Activated CD8-positive, alpha-beta T cell treated with anti-CD3 and anti-CD28 coated beads for 36 hours (primary cell): ENCODE measurements around the gene LMO2. TPM values are rescaled to one million over a fixed set of nuclear protein-coding genes. Genes with fewer than 3 reads are reported as not detected.

Experiments
- ATAC-seq: fragments of 200-7000 bp; cut with Tn5 transposase; one replicate; pipeline ENCODE4 v1.10.0; 2021; ENCODE audit warnings: mild to moderate bottlenecking, moderate library complexity
- CTCF ChIA-PET: fragments of 350-600 bp; sonication (Branson Sonifier 250); formaldehyde crosslinking; loops from one replicate; lab custom pipeline; 2021; ENCODE audit warnings: antibody characterized with exemption; lab: Charles Lee
- POLR2A ChIA-PET: fragments of 350-600 bp; sonication (Branson Sonifier 250); formaldehyde crosslinking; loops from one replicate; lab custom pipeline; 2021; ENCODE audit warnings: antibody characterized with exemption; lab: Charles Lee
- DNase-seq: peaks from one replicate; pipeline ENCODE4 v3.0.0-alpha.2; 2020
- H3K27ac Mint-ChIP-seq: one replicate; pipeline ENCODE4 v1.8.0; 2021; ENCODE audit warnings: mild to moderate bottlenecking, mixed read lengths
- H3K27me3 Mint-ChIP-seq: one replicate; pipeline ENCODE4 v1.8.0; 2021; ENCODE audit warnings: mixed read lengths
- H3K36me3 Mint-ChIP-seq: one replicate; pipeline ENCODE4 v1.8.0; 2021; ENCODE audit warnings: low read depth, mixed read lengths
- H3K4me1 Mint-ChIP-seq: one replicate; pipeline ENCODE4 v1.8.0; 2021; ENCODE audit warnings: low read depth, mixed read lengths
- H3K4me3 Mint-ChIP-seq: one replicate; pipeline ENCODE4 v1.8.0; 2021; ENCODE audit warnings: mild to moderate bottlenecking, moderate library complexity, mixed read lengths
- H3K9me3 Mint-ChIP-seq: one replicate; pipeline ENCODE4 v1.8.0; 2021; ENCODE audit warnings: mixed read lengths
- CTCF ChIP-seq: fragments of 200-600 bp; IDR thresholded peaks from one replicate; pipeline ENCODE4 v1.8.0; 2022; ENCODE audit warnings: antibody characterized with exemption, mild to moderate bottlenecking
- intact Hi-C: fragments of 100-400 bp; cut with micrococcal nuclease; formaldehyde crosslinking; loops from one replicate; pipeline ENCODE4 v1.10.0; 2022
- total RNA-seq, 2 experiments: library from RNA; stranded (reverse); gene quantifications; one replicate each; pipeline ENCODE4 v1.2.3, GENCODE V29; 2021

Gene LMO2
- total RNA-seq, 2 experiments from 2014 or later = not detected

GRCh38 chr11:33832676-33833075 is 59.2 kb downstream of the LMO2 start:
- Mint-ChIP-seq H3K27ac (no peak overlapping the region), H3K4me3 (no peak overlapping the region), H3K4me1 (peaks cover 6% of the 10 kb centered on the region), H3K36me3 (no peaks in the 10 kb centered on the region), H3K9me3 (no peaks in the 10 kb centered on the region), H3K27me3 (peaks cover 26% of the 10 kb centered on the region)
- ATAC-seq (no peak), DNase-seq (no peak)
- intact Hi-C loops = no loop called here
- POLR2A ChIA-PET = interaction anchor here (0.9 kb wide), 1 partner anchor 212 kb away, joined by 3 read pairs; no protein-coding TSS in a partner anchor
- CTCF ChIA-PET = interaction anchor here (3.5 to 8.7 kb wide), 2 partner anchors 25 to 155 kb away, joined by 18 to 132 read pairs; no protein-coding TSS in a partner anchor
- TF ChIP-seq CTCF = no peak

DNA sequence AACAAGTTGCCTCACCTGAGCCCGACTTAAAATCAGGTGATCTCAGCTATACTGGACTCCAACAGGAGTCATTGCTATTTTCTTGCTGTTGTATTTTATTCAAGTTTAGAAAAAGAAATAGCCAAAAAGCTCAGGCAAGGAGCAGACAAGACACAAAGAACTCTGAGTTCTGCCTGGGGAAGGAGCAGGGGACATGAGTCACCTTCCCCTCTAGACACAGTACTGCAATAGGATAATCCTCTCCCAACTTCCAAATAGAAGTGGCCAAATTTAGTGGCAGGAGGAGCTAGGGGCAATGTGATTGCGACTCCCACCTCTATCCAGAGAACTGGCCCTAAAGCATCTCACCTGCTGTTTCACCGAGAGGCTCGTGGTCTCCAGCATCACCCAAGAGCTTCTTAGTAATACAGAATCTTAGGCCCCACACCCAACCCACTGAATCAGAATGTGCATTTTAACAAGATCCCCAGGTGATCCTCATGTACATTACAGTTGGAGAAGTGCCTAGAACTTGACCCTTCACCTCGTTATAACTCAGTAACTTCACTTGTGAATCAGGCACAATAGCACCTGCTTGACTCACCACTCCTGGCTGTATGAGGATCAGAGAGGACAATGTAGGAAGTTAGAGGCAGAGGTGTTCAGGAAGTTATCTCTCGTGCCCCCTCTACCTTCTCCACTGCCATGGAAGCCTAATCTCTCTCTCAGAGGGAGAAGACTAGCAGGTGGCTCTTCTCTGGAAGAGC is 60.8 kb downstream of the LMO2 start:
- TF ChIP-seq CTCF = no peak
- Mint-ChIP-seq H3K36me3 (no peaks in the 10 kb centered on the region), H3K27ac (no peak overlapping the region), H3K4me1 (peaks cover 6% of the 10 kb centered on the region), H3K4me3 (no peak overlapping the region), H3K27me3 (peaks cover 31% of the 10 kb centered on the region), H3K9me3 (no peaks in the 10 kb centered on the region)
- ChIA-PET CTCF (interaction anchor here (0.7 to 8.7 kb wide), 6 partner anchors 10 to 115 kb away, joined by 3 to 132 read pairs (median 4); no protein-coding TSS in a partner anchor), POLR2A (no interaction called here)
- DNase-seq (no peak), ATAC-seq (no peak)
- intact Hi-C loops = no loop called here

GRCh38 chr11:33829430-33830141 is 62.3 kb downstream of the LMO2 start:
- Mint-ChIP-seq H3K4me3 (peak overlapping the region; percentile 55), H3K36me3 (no peaks in the 10 kb centered on the region), H3K9me3 (no peaks in the 10 kb centered on the region), H3K27ac (no peak overlapping the region), H3K27me3 (peaks cover 41% of the 10 kb centered on the region), H3K4me1 (peaks cover 6% of the 10 kb centered on the region)
- CTCF ChIA-PET = interaction anchor here (1.0 to 8.7 kb wide), 18 partner anchors 9 to 467 kb away, joined by 3 to 132 read pairs (median 4); partner anchors contain the start of gene CD59
- ATAC-seq (peak; percentile 84), DNase-seq (peak; percentile 84)
- POLR2A ChIA-PET = interaction anchor here (0.9 to 1.0 kb wide), 2 partner anchors 20 to 58 kb away, joined by 4 read pairs; no protein-coding TSS in a partner anchor
- intact Hi-C loops = loop anchor here (10.0 kb wide), 1 partner anchor 285 kb away; no protein-coding TSS in a partner anchor
- peak; percentile 71 for TF ChIP-seq CTCF

- Mint-ChIP-seq H3K4me1 (peaks cover 6% of the 10 kb centered on the region), H3K27ac (no peak overlapping the region), H3K36me3 (no peaks in the 10 kb centered on the region), H3K9me3 (no peaks in the 10 kb centered on the region), H3K4me3 (no peak overlapping the region), H3K27me3 (peaks cover 47% of the 10 kb centered on the region)
- ATAC-seq = no peak
- TF ChIP-seq CTCF = no peak
- ChIA-PET POLR2A (interaction anchor here (0.9 to 1.0 kb wide), 2 partner anchors 19 to 57 kb away, joined by 4 read pairs; no protein-coding TSS in a partner anchor), CTCF (interaction anchor here (1.0 to 8.7 kb wide), 16 partner anchors 8 to 466 kb away, joined by 3 to 132 read pairs (median 4); partner anchors contain the start of gene CD59)
- intact Hi-C loops = loop anchor here (10.0 kb wide), 1 partner anchor 284 kb away; no protein-coding TSS in a partner anchor
- no peak for DNase-seq
Measured at GRCh38 chr11:33828604-33829429, 63.1 kb downstream of the LMO2 start.
